Aorta (tissue), 5 donors: ENCODE results near the gene SLC6A11. TPM values are rescaled to one million over a fixed set of nuclear protein-coding genes. Genes with fewer than 3 reads are reported as not detected.

Experiments
- ATAC-seq: fragments of 200-7000 bp; cut with Tn5 transposase; one replicate; pipeline ENCODE4 v1.9.1; 2022; ENCODE audit warnings: moderate library complexity; ENCODE audit not compliant: low FRiP score
- DNase-seq, 2 donors: peaks; one replicate each; pipeline ENCODE4 v3.0.0-alpha.2; 2020
- H3K27ac ChIP-seq, 2 donors: one replicate each; pipeline ENCODE4 v1.5.1; 2013; ENCODE audit warnings: low read length in 2 of 2, mild to moderate bottlenecking in 2 of 2, moderate library complexity in 2 of 2, control low read depth in 1 of 2, inconsistent platforms in 1 of 2, low read depth in 1 of 2
- H3K27me3 ChIP-seq, 2 donors: one replicate each; pipeline ENCODE4 v1.6.1; 2013; ENCODE audit warnings: control low read depth in 1 of 2, low read length in 1 of 2, mild to moderate bottlenecking in 1 of 2, moderate library complexity in 1 of 2; ENCODE audit not compliant: insufficient read depth in 2 of 2, control insufficient read depth in 1 of 2
- H3K36me3 ChIP-seq, 2 donors: one replicate each; pipeline ENCODE4 v1.6.1; 2013; ENCODE audit warnings: control low read depth in 1 of 2, low read length in 1 of 2, mild to moderate bottlenecking in 1 of 2; ENCODE audit not compliant: insufficient read depth in 2 of 2, control insufficient read depth in 1 of 2
- H3K4me1 ChIP-seq, 2 donors: one replicate each; pipeline ENCODE4 v1.6.1; 2013; ENCODE audit warnings: low read length in 2 of 2, control low read depth in 1 of 2, mild to moderate bottlenecking in 1 of 2, moderate library complexity in 1 of 2; ENCODE audit not compliant: insufficient read depth in 2 of 2, control insufficient read depth in 1 of 2
- H3K4me3 ChIP-seq, 2 donors: one replicate each; pipeline ENCODE4 v1.5.1; 2013; ENCODE audit warnings: low read length in 2 of 2, control low read depth in 1 of 2, mild to moderate bottlenecking in 1 of 2
- H3K9me3 ChIP-seq: one replicate; pipeline ENCODE4 v1.6.1; 2013; ENCODE audit warnings: mild to moderate bottlenecking, low read length; ENCODE audit not compliant: control insufficient read depth
- WGBS, 2 donors: extraction: QIAGEN DNeasy Blood & Tissue Kit; methylation state at CpG; one replicate each; pipeline ENCODE4 v1.1.7; 2013; 5-methylcytosine and 5-hydroxymethylcytosine counted together
- intact Hi-C, 2 donors: fragments of 100-400 bp; cut with DNase I; formaldehyde crosslinking; loops; one replicate each; pipeline versions ENCODE4 v1.14.2 to v1.15.0; 2022
- polyA plus RNA-seq, 2 donors: library from polyadenylated mRNA; stranded (reverse); fragments of 200-250 nt; gene quantifications; one replicate each; pipeline ENCODE4 v1.2.3, GENCODE V29; 2013
- total RNA-seq, 2 donors: library from RNA; stranded (reverse); fragmentation: NEBNext Ultra II Directional; extraction: Animal tissue kit (Norgen Biotek cat#: 25700); gene quantifications; one replicate each; pipeline ENCODE4 v1.2.1, GENCODE V29; 2021
- donor health status: healthy with polysubstance abuse.
- donor health status: Bipolar disorder and iron deficiency.
- donor health status: DM: no; HTN: no; CAD: no.
- donor health status: DM: no; HTN: no; CAD: no.
- donor health status: DM: yes; HTN: yes; CAD: no.

SLC6A11 gene
- total and polyA plus RNA-seq, 4 donors: not detected

DNA sequence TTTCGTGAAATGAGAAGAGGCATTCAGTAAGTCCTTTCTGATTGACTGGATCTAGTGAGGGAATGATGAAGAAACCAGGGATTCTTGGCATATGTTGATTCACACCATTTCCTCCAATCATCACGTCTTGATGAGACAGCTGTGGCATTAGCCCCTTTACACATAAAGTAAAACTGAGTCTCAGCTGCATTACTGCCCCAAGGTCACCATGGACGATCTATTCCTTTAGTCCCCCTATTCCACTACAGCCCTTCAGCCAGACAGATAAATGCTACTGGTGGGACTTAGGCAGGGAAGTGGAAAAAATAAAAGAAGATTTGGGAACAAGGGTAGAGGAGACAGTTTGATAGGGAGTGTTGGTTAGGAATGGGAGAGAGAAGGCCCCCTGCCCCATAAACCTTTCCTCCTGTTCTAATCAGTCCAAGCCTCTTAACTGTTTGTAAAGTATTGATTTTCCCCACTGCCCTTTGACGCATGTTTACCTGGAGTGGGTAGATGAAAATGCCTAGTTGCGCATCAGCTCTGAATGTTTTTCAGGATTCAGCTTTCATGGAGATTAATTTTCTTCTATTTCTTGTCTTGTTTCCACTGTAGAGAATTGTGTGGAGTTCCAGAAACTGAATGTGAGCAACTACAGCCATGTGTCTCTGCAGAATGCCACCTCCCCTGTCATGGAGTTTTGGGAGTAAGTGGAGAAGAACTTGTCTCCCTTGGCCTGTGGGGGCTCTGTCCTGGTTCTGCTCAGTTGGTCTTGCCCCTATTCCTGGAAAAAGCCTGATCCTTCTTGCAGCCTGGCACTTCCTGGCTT is 6.9 kb downstream of the SLC6A11 start:
- intact Hi-C loops: no loop called here
- Histone ChIP-seq H3K27ac (no peak overlapping the region), H3K4me3 (no peak overlapping the region), H3K4me1 (no peaks in the 10 kb centered on the region), H3K36me3 (no peaks in the 10 kb centered on the region), H3K27me3 (no peaks in the 10 kb centered on the region), H3K9me3 (no peaks in the 10 kb centered on the region)
- ATAC-seq (no peak), DNase-seq (no peak)
- WGBS, 2 donors: 70 to 71% methylated on average over 5 of the region's 5 CpGs

DNA sequence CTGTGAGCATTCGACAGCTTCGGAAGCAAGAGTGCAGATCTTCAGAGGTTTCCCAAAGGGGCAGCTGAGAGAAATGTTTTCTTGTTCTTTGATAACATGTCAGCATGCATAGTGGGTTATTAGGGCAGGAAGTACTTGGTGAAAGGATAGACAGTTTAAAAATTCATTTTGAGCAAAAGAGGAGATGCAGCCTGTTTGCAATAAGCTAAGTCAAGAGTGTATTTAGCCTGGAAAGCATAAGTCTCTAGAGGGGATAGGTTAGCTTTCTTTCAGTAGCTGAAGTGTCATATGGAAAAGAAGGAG is 7.4 kb downstream of the SLC6A11 start:
- Histone ChIP-seq H3K36me3 (no peaks in the 10 kb centered on the region), H3K4me3 (no peak overlapping the region), H3K4me1 (no peaks in the 10 kb centered on the region), H3K27me3 (no peaks in the 10 kb centered on the region), H3K9me3 (no peaks in the 10 kb centered on the region), H3K27ac (no peak overlapping the region)
- 47 to 49% methylated on average over 2 of the region's 2 CpGs for WGBS, 2 donors
- DNase-seq: no peak
- intact Hi-C loops: no loop called here
- ATAC-seq: no peak

GRCh38 chr3:10824468-10824867 is 8.4 kb downstream of the SLC6A11 start:
- DNase-seq (no peak), ATAC-seq (no peak)
- Histone ChIP-seq H3K27ac (no peak overlapping the region), H3K9me3 (no peaks in the 10 kb centered on the region), H3K36me3 (no peaks in the 10 kb centered on the region), H3K4me1 (no peaks in the 10 kb centered on the region), H3K27me3 (no peaks in the 10 kb centered on the region), H3K4me3 (no peak overlapping the region)
- intact Hi-C loops: no loop called here
- WGBS, 2 donors: 96 to 97% methylated on average over 1 of the region's 1 CpG

- Histone ChIP-seq H3K4me1 (no peaks in the 10 kb centered on the region), H3K9me3 (no peaks in the 10 kb centered on the region), H3K27ac (no peak overlapping the region), H3K36me3 (no peaks in the 10 kb centered on the region), H3K27me3 (no peaks in the 10 kb centered on the region), H3K4me3 (no peak overlapping the region)
- DNase-seq (no peak), ATAC-seq (no peak)
- intact Hi-C loops: no loop called here
- 51 to 59% methylated on average over 3 of the region's 3 CpGs for WGBS, 2 donors
Observed at GRCh38 chr3:10833855-10834414, 17.9 kb downstream of the SLC6A11 start.

DNA sequence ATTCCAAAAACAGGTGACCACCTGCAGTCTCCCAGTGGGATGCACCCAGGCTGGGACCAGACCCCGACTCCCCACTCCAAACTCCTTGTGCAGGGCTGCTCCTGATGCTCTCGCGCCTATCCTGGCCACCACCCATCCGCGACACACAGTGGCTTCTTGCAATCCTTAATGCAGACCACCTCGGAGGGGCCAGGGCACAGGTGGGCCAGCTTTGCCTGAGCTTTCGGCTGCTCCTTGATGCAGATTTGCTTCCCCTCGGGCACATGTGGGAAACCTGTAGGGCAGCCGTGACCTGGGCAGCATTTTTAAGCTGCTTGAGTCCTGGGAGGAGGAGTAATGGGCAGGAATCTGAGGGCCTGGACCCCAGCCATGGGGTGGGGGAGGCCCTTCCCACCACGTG is 18.9 kb downstream of the SLC6A11 start:
- Histone ChIP-seq H3K4me3 (no peak overlapping the region), H3K4me1 (no peaks in the 10 kb centered on the region), H3K27me3 (no peaks in the 10 kb centered on the region), H3K9me3 (no peaks in the 10 kb centered on the region), H3K27ac (no peak overlapping the region), H3K36me3 (no peaks in the 10 kb centered on the region)
- WGBS, 2 donors: 69 to 73% methylated on average over 10 of the region's 10 CpGs
- ATAC-seq: no peak
- DNase-seq: no peak
- intact Hi-C loops: no loop called here

DNA sequence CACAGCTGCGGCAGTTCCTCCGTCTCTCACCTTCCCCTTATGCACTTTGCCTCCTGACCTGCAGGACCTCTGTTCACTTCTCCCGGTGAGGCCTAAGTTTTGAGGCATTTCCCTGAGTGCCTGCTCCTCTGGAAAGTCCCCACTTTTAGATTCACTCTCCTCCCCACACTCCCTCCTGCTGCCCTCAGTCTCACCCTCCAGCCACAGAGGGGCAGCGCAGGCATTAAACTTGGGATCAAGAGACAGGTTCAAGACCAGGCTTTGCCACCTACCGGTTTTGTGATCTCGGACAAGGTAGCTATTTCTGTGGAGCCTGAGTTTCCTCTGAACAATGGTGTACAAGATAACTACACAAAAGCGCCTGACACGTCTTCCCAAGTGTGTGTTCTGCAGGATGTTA is 19.4 kb downstream of the SLC6A11 start:
- Histone ChIP-seq H3K36me3 (no peaks in the 10 kb centered on the region), H3K27ac (no peak overlapping the region), H3K27me3 (no peaks in the 10 kb centered on the region), H3K9me3 (no peaks in the 10 kb centered on the region), H3K4me1 (no peaks in the 10 kb centered on the region), H3K4me3 (no peak overlapping the region)
- intact Hi-C loops: no loop called here
- WGBS, 2 donors: 71 to 77% methylated on average over 8 of the region's 8 CpGs
- DNase-seq (no peak), ATAC-seq (no peak)

GRCh38 chr3:10836676-10837075 is 20.6 kb downstream of the SLC6A11 start:
- 92% methylated on average over 2 of the region's 2 CpGs for WGBS, 2 donors

DNA sequence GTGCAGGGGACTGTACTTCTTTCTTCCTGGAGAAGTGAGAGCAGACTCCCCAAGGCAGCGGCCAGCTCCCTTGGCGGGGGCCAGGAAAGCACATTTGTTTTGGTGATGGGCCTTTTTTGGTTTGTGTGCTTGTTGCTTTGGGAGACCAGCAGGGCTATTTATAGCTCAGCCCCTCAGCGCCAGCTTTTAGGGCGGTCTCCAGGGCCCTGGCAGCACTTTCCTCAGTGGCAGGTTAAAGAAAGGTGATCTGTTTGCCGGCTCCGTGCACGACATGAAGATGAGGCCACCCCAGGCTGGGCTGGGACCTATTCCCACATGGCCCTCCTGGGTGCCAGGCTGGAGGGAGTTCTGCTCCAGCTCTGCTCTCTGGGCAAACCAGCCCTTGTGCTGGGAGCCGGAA is 21.8 kb downstream of the SLC6A11 start:
- ATAC-seq (no peak), DNase-seq (no peak)
- Histone ChIP-seq H3K4me1 (no peaks in the 10 kb centered on the region), H3K27ac (no peak overlapping the region), H3K36me3 (no peaks in the 10 kb centered on the region), H3K9me3 (no peaks in the 10 kb centered on the region), H3K4me3 (no peak overlapping the region), H3K27me3 (no peaks in the 10 kb centered on the region)
- 14 to 15% methylated on average over 8 of the region's 8 CpGs for whole genome bisulfite sequencing, 2 donors
- intact Hi-C loops: no loop called here

More at GRCh38 chr3:10836676-10837075, 20.6 kb downstream of the SLC6A11 start:
- no peak overlapping the region for H3K27ac ChIP-seq
- intact Hi-C loops: no loop called here
- H3K36me3 ChIP-seq: no peaks in the 10 kb centered on the region
- no peaks in the 10 kb centered on the region for H3K4me1 ChIP-seq
- no peak for ATAC-seq
- no peaks in the 10 kb centered on the region for H3K27me3 ChIP-seq
- no peak overlapping the region for H3K4me3 ChIP-seq
- DNase-seq: no peak
- H3K9me3 ChIP-seq: no peaks in the 10 kb centered on the region

GRCh38 chr3:10839167-10839566 is 23.1 kb downstream of the SLC6A11 start:
- Histone ChIP-seq H3K9me3 (no peaks in the 10 kb centered on the region), H3K36me3 (no peaks in the 10 kb centered on the region), H3K27me3 (no peaks in the 10 kb centered on the region), H3K27ac (no peak overlapping the region), H3K4me1 (no peaks in the 10 kb centered on the region), H3K4me3 (no peak overlapping the region)
- ATAC-seq (no peak), DNase-seq (no peak)
- intact Hi-C loops: no loop called here
- WGBS, 2 donors: 74 to 81% methylated on average over 4 of the region's 4 CpGs
